ENCODE data around the gene GNG8.
A peak's percentile ranks its signal among the peaks of the same experiment; 100 is the strongest.
"Not testable (repeated sequence)": the region's sequence is repeated elsewhere in the genome, so short reads cannot be mapped to it uniquely, and the experiment has no call there.

GNG8 gene

DNA sequence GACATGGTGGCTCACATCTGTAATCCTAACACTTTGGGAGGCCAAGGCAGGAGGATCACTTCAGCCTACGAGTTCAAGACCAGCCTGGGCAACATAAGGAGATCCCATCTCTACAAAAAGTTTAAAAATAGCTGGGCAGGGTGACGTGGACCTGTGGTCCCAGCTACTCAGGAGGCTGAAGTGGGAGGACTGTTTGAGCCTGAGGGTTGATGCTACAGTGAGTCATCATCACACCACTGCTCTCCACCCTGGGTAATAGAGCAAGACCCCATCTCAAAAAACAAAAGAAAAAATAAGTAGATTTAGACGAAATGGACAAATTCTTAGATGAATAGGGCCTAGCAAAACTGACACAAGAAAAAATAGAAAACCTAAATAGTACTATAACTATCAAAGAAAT, 10.4 kb upstream of the GNG8 start:
- DNase-seq (ENCODE audit: low spot score): no peak

DNA sequence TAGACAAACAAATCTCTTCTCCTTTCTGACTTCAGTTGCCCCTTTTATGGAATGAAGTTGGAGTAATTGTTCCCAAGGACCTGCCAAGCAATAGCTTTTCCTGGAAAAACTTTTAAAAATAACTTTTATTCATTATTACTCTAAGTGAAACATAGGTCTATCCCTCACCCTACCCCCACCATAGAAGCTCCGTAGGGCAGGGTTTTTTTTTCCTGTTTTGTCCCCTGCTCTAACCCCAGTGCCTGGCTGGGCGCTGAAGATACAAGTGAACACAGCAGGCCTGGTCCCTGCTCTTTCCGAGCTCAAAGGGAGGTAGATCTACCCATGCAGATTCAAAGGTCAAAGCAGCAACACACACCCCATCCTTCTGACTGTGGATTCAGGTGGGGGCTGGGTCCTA, 8.7 kb upstream of the GNG8 start:
- DNase-seq (ENCODE audit: low spot score): no peak

DNA sequence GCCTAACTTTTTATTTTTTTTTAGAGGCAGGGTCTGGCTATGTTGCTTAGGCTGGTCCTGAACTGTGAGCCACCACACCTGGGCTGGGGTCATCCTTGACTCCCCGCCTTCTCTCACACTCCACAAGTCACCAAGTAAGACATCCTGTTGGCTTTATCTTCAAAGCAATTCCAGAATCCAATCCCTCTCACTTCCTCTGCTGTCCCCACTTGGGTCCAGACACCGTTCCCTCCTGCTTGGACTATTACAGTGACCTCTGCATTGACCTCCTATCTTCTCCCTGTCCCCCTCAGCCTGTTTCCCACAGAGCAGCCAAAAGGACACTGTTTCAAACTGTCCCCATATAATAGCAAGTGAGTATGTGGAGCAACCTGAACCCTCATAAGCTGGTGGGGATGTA, 4.7 kb upstream of the GNG8 start:
- DNase-seq (ENCODE audit: low spot score): no peak

DNA sequence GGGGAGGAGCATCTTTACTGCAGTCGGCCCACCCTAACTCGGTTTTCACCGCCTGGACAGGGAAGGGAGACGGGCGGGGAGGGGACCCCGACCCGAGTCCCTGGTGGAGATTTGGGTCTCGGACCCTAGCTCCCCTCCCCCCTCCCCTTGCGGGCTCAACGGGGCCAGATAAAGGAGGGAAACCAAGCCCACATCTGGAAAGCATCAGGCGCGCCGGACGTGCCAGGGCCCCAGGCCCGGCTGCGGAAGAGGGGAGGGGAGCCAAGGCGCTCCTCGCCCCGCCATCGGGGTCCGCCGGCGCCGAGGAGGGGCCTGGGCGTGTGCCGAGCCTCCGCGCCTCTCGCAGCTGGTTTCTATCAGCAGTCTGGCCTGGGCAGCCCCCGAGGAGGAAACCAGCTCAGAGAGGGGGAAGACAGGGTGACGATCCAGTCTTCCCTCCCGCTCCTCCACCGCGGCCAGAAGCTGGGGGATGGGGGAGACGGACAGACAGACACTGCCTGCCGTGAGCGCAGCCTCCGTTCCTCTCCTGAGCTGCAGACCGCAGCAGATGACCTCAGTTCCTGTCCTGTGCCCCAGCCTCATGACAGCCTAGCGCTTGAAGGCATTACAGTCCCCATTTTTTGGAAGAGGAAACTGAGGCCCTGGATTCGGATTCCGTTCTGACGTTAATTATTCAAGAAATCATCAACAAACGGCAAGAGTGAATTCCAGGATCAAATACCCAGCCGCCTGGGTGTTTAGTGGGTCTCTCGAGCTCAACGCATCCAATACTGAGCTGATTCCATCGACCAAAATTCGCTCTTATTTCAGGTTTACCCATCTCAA, 3.6 kb upstream of the GNG8 start:
- no peak for DNase-seq (ENCODE audit: low spot score)

DNA sequence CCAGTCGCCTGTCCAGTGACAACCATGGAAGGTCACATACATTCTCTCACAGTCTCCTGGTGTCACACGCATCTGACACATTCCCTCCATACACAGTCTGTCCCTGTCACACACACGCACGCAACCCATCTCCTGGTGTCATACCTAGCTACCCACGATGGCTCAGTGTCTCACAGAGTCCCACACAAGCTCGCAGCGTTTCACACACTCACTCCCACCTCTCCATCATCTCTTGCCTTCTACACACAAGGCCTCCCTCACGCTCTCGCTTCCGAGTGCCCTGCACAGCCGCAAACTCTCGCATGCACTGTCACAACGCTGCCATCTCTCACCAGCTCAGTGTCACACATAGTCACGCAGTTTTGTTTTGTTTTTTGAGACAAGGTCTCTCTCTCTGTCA, 1.2 kb upstream of the GNG8 start:
- no peak for DNase-seq (ENCODE audit: low spot score)

DNA sequence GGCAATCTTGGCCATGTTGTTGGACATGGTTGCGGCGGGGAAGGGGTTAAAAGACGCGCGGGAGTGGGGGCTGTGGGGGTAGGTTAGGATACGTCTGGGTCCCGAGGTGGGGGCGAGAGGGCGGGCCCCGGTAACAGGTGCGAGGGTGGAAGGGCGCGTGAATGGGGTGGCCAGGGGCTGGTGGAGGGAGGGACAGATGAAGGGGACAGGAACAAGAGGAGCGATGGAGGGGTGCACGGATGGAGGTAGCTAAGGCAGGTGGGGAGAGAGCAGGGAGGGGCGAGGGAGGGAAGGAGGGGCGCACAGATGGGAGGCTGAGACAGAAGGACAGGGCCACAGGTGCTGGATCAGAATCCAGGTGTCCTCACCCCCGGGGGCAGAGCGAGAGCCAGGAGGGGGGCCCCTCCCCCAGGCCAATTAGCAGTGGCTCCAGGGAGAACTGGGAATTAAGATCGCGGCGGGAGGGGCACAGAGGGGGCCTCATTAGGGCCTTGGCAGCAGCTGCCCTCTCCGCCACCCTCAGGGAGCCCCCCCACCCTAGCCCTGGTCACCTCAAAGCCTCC, 1.3 kb downstream of the GNG8 start:
- no peak for DNase-seq (ENCODE audit: low spot score)

DNA sequence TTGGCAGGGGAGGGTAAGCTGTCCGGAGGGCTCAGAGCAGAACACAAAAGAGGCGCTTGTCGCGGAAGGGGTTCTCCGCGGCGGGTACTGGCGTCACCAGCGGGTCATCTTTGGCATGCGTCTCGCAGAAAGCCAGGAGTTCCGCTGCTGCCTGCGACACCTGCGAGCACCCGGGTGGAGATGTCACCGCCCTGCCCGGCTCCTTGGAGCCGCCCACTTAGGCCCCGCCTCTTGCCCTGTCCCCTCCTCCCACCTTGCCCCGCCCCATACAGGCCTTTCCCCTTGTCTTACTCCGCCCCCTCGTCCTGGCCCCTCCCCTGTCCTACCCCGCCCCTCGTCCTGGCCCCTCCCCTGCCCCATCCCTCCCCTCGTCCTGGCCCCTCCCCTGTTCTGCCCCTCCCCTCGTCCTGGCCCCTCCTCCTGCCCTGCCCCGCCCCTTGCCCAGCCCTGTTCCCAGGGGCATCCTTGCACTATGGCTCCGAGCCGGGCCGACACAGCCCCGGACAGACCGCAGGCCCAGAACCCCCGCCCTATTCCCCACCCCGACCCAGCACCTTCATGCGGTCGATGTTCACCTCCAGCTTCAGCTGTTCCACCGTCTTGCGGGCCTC, 1.9 kb downstream of the GNG8 start:
- DNase-seq (ENCODE audit: low spot score): peak; percentile 94

DNA sequence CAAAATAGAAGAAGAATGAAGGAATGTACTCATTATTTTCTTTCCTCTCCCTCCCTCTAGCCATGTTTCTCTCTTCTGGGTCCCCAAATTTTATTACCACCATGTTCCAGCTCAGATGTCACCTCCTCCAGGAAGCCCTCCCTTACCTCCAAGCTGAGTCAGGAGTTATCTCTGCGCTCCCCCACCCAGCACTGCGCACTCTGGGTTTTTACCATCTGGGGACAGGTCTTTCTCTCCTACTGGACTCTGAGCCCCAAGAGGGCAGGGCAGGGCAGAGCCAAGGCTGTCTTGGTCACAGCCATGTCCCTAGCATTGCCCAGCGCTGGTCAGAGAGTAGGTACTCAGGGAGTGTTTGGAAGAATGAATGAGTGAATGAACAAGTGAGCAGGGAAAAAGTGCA, 2.9 kb downstream of the GNG8 start:
- no peak for DNase-seq (ENCODE audit: low spot score)

DNA sequence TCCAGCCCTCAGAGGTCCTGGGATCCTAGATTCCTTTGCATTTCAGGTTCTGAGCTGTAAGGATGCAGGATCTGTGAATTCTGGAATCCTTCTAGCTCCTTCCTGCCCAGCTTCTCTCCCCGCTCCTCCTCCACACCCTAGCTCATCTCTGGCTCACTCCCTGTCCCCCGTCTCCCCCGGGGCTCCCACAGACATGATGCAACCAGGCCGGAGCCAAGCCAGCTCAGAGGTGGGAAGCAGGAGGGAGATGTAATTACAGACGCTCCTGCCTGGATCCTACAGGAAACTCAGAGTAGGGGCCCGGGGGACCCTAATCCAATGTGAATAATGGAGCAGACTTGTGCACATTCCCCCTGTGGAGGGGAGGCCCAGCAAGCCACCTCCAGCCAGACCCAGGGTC, 4.5 kb downstream of the GNG8 start:
- DNase-seq (ENCODE audit: low spot score): no peak

DNA sequence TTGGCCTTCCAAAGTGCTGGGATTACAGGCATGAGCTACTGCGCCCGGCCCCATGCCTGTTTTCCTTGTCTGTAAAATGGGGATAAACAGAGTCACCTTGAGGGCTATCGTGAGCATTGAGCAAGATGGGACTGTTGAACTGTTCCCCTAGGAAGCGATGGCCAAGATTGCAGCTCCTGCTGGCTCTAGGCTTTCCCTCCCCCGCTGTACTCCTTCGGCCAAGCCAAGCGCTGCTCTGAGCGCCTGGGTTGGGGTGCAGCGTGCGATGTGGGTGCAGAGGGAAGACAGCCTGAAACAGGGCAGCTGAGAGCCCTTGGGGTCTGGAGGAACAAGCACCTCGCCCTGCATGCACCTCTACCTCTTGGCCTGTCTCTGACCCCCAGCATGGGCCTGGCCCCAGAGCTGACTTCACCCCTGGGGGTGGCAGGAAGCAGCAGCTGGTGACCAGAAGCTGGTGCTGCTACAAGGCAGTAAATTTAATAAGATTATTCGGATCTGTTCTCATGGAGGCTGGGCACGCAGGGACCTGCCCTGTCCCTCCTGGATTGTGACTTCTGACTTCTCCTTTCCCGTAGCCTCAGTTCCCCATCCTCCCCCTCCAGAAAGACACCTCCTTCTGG, 5.3 kb downstream of the GNG8 start:
- DNase-seq (ENCODE audit: low spot score): no peak

DNA sequence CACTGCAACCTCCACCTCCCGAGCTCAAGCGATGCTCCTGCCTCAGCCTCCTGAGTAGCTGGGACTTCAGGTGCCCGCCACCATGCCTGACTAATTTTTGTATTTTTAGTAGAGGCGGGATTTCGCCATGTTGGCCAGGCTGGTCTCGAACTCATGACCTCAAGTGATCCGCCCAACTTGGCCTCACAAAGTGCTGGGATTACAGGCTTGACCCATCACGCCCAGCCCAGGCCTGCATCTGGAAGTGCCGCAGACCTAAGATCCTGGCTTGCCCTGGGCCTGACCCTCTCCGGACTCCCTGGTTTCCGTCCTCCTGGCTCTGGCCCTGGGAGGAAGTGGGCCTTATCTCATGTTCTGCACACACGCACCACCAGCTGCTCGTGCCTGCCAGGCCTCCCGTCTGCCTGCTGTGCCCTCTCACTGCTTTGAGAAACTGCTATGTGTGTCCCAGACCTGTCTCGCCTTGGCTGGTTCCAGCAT, 6.4 kb downstream of the GNG8 start:
- DNase-seq (ENCODE audit: low spot score): no peak

DNA sequence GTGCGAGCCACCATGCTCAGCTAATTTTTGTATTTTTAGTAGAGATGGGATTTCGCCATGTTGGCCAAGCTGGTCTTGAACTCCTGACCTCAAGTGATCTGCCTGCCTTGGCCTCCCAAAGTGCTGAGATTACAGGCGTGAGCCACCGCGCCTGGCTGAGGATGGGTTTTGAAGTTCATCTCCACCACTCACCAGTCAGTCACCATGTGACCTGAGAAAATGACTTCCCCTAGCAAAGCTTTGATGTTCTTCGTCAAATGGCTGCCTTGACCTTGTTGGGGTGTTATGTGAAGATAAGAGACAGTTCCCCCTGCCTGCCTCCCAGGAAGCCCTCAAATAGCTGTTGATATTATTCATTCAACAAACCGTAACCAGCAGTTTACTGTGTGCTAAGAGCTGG, 7.0 kb downstream of the GNG8 start:
- DNase-seq (ENCODE audit: low spot score): not testable (repeated sequence)

DNA sequence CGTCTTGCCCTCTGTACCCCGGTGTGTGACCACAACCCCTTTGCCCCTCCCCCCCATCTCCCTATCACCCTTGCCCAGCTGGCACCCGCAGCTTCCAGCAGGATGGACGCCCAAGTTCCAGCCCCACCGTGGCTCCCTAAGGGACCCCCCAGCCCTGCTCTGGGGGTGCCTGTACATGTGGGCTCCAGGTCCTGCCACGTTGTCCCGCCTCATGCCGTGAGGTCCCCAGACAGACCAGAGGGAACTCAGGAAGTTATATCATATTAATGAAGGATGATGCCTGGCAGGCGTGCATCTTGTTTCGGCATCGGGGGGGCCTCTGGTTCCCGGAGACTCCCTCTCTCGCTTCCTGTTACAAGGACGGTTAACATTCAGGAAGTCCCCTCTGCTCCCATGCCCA, 9.6 kb downstream of the GNG8 start:
- no peak for DNase-seq (ENCODE audit: low spot score)

DNA sequence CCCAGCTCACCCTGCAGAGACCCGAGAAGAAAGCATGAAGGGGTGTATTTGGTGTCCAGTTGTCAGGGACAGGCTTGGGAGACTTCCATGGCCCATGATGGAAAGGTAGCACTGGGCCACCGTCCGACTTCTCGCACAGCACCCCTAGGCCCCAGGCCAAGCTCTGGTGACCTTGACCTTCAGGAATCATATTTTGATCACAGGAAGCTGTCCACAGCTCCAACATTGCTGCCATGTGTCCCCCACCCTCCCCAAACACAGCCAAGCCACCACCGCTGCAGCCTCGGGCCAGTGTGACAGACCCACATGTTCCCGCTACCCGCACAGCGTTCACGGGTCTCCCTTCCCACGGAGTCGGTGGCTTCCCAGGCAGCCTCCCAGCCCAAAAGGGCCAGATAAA, 10.3 kb downstream of the GNG8 start:
- no peak for DNase-seq (ENCODE audit: low spot score)

DNA sequence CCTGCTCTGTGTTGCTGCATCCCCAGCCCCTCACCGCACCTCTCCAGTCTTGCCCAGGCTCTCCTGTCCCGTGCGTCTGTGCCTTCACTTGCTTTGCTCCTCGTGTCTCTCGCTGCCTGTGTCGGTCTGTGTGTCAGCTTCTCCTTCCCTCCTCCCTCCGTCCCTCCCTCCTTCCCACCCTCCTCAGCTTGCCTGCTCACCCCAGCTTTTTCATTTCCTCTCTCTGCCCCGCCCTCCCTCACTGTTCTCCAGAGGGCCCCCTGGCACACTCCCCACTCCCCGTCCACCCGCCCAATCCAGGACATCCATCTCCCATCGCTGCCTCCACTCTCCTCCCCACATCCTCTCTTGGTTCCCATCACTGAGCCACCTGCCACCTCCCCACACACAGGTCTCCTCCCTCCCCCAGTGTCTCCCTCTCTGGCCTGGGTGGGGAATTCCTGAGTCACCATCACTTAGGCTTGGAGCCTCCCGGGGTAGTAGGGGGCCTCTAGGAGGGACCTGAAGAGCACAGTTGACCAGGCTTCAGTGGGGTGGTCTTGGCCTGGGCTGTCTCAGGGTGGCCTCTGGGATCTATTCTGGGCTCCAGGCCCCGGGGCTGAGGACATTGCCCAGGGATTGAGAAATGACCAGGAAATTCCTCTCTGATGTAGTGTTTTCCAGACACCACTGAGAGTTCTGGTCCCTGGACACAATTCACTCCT, 10.9 kb downstream of the GNG8 start, which contains the start of gene PTGIR:
Gene PTGIR (minus strand): TSS at position 132 of the 704 bp plus-strand sequence. CDS start 864 bp downstream, outside the sequence.
- DNase-seq (ENCODE audit: low spot score): no peak

DNA sequence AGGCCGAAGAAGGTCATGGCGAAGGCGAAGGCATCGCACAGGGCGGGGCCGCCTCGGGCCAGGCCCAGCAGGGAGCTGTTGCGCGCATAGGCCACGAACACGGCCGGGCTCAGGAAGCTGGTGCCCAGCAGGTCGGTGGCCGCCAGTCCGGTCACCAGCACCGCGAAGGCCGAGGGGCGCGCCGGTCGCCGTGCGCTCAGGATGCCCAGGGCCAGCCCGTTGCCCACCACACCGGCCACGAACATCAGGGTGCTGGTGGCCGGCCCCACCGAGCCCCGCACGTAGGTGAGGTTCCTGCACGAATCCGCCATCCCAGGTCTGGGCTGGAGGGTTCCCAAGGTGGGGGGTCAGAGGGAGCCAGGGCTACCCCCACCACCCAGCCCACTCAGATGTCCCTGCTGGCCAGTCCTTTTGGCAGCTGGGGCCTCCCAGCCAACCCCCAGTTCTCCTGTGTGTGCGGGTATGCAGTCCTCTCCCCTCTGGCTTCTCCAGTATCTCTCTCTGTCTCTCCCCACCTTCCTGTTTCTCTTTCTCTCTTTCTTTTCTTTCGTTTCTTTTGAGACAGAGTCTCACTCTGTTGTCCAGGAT, 12.0 kb downstream of the GNG8 start:
- no peak for DNase-seq (ENCODE audit: low spot score)

DNA sequence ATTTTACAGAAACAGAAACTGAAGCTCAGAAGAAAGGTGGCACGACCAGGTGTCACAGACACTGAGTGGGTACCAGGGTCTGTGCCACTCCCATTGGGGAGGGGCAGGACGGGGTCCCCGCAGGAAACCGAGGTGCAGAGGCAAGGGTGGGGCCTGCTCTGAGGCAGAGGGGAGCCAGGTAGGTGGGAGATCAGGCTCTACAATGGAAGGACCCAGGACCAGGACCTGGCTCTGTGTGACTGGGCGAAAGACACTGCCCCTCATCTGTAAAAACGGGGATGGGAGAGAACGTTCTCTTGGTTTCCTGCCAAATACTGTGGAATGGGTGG, 13.9 kb downstream of the GNG8 start:
- no peak for DNase-seq (ENCODE audit: low spot score)

DNA sequence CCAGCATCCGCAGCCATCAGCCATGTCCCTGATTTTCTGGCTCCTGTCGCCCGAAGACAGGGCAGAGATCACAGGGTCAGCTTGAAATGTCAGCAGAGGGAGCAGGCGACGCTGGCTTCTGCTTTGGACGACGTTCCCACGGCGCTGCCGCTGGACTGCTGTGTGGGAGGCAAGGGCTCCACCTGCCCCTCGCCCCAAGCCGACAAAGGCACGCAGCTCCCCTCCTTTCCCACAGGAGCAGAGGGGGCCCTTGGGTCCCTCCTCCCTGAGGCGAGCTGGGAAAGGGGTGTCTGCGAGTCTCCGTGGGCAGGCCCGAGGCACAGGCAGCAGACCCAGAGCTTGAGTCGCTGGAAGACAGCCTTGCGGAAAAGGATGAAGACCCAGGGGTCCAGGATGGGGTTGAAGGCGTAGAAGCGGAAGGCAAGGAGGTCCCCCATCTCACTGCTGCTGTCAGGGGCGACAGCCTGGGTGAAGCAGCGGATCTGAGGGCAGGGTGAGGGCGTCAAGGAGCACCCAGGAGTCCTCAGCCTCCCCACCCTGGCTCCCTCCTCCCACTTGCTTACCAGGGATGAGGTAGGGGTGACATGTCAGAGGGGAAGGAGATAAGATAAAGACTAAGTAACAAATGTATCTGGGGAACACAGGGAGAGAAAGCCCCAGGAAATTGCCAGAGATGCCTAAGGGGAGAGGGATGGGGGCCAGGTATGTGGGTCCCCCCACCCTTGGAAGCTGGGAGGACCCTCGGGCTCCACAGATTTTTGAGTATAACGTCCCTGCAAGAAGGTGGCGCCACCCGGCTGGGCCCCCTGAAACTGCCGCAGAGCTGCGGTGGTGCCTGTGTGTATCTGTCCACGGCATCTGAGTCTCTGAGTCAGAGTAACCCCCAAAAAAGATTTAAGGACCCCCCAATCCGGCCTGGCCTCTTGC, 14.5 kb downstream of the GNG8 start:
- DNase-seq (ENCODE audit: low spot score): no peak

DNA sequence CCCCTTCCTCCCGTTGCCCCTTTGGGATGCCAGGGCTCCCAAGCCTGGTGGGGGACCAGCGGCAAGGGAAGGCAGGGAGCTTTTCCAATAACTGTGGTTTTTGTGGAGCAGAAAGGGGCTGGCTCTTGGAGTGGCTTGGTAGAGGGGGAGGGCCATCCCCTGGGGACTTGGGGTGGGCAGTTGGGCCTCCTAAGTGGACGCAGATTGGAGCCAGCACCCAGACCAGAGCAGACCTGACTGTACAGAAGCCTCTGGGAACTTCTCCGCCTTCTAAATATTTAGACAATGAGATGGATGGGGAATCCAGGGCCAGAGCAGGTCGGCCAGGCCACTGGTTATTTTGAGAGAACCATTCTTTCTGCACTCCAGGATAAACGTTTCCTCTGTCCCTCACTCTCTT, 15.3 kb downstream of the GNG8 start:
- no peak for DNase-seq (ENCODE audit: low spot score)

DNA sequence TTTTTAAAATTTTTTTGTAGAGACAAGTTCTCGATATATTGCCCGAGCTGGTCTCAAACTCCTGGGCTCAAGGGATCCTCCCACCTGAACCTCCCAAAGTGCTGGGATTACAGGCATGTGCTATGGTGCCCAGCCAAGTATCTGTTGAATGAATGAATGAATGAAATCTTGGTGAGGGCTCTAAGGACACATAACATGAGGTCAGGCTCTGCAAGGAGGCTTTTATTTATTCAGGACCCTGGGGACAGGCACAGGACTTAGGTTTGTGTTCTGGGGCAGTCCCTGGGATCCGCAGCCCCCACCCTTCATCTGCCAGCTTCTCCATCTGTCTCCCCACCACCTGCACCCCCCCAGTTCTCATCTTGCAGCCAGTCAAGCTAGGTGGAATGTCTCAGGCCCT, 15.7 kb downstream of the GNG8 start:
- DNase-seq (ENCODE audit: low spot score): no peak

DNA sequence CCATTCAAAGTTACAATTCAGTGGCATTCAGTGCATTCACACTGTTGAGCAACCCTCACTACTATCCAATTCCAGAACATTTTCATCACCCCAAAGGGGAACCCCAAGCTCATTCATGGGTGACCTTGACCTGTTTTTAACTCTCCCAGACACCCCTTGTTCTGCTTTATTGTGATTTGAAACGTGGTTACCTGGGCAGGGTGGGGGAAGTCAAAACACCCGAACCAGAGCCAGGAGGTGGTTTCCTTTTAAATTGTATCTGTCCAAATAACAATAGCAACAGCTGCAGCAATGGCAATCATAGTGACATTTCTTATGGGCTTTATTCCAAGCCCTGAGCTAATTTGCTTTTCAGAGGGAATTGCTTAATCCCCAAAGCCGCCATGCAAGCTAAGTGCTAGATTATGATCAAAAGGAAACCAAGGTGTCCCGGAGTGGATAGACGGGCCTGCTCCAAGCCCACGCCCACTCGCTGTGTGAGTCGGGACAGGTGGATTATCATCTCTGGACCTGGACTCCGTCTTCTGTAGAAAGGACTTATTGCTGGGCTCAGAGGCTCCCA, 17.3 kb downstream of the GNG8 start:
- DNase-seq (ENCODE audit: low spot score): peak; percentile 46

All from CD4-positive, alpha-beta T cell treated with Interleukin-15 for 4 hours (primary cell).